Mucosa of stomach (tissue), 1 donor: ENCODE results near the gene CPS1.

Experiments used
- H3K27me3 ChIP-seq: one replicate; pipeline ENCODE4 v1.7.0; 2013; ENCODE audit warnings: mild to moderate bottlenecking, low read length; ENCODE audit not compliant: control insufficient read depth, insufficient read depth
- H3K36me3 ChIP-seq: one replicate; pipeline ENCODE4 v1.7.0; 2013; ENCODE audit warnings: low read length; ENCODE audit not compliant: control insufficient read depth, insufficient read depth
- H3K4me1 ChIP-seq: one replicate; pipeline ENCODE4 v1.7.0; 2013; ENCODE audit warnings: mild to moderate bottlenecking, low read length; ENCODE audit not compliant: control insufficient read depth, insufficient read depth
- H3K4me3 ChIP-seq: one replicate; pipeline ENCODE4 v1.7.0; 2013; ENCODE audit warnings: low read length
- H3K9ac ChIP-seq: one replicate; pipeline ENCODE4 v1.7.0; 2013; ENCODE audit warnings: mild to moderate bottlenecking, low read length, moderate library complexity
- H3K9me3 ChIP-seq: one replicate; pipeline ENCODE4 v1.7.0; 2013; ENCODE audit warnings: mild to moderate bottlenecking, low read length, moderate library complexity; ENCODE audit not compliant: control insufficient read depth
- donor health status: Pancreatic carcinoma.

CPS1 gene

GRCh38 chr2:210722092-210722491 is 165.7 kb downstream of the CPS1 start:
- no peak overlapping the region for H3K4me3 ChIP-seq
- no peaks in the 10 kb centered on the region for H3K36me3 ChIP-seq

GRCh38 chr2:210727549-210727948 is 171.2 kb downstream of the CPS1 start:
- no peaks in the 10 kb centered on the region for H3K4me1 ChIP-seq
- no peaks in the 10 kb centered on the region for H3K27me3 ChIP-seq
- no peaks in the 10 kb centered on the region for H3K9me3 ChIP-seq
- no peak overlapping the region for H3K4me3 ChIP-seq
- H3K9ac ChIP-seq, result no peak overlapping the region
- H3K36me3 ChIP-seq, result no peaks in the 10 kb centered on the region

More at GRCh38 chr2:210722092-210722491, 165.7 kb downstream of the CPS1 start:
- no peaks in the 10 kb centered on the region for H3K27me3 ChIP-seq
- H3K4me1 ChIP-seq, result no peaks in the 10 kb centered on the region
- no peaks in the 10 kb centered on the region for H3K9me3 ChIP-seq
- H3K9ac ChIP-seq, result no peak overlapping the region
